Endodermal cell (in vitro differentiated cells): Measurements from ENCODE around the gene PEX6. TPM values are rescaled to one million over a fixed set of nuclear protein-coding genes. Genes with fewer than 3 reads are reported as not detected.

Experiments used
- DNase-seq: peaks from one replicate; pipeline ENCODE4 v3.0.0-alpha.2; 2017
- H3K27ac ChIP-seq: 2 replicates; pipeline ENCODE4 v1.5.1; 2013; ENCODE audit warnings: mild to moderate bottlenecking, low read depth, low read length, moderate library complexity
- H3K27me3 ChIP-seq: 2 replicates; pipeline ENCODE4 v1.6.1; 2013; ENCODE audit warnings: mild to moderate bottlenecking, low read length, moderate library complexity; ENCODE audit not compliant: insufficient read depth, control insufficient read depth, poor library complexity, severe bottlenecking
- H3K36me3 ChIP-seq: 2 replicates; pipeline ENCODE4 v1.7.0; 2013; ENCODE audit warnings: mild to moderate bottlenecking, low read length, moderate library complexity; ENCODE audit not compliant: control insufficient read depth, insufficient read depth
- H3K4me1 ChIP-seq: one replicate; pipeline ENCODE4 v1.7.0; 2013; ENCODE audit warnings: low read length; ENCODE audit not compliant: control insufficient read depth, insufficient read depth
- H3K4me3 ChIP-seq: 2 replicates; pipeline ENCODE4 v1.5.1; 2013; ENCODE audit warnings: mild to moderate bottlenecking, low read length, moderate library complexity
- H3K9ac ChIP-seq: 2 replicates; pipeline ENCODE4 v1.6.1; 2013; ENCODE audit warnings: mild to moderate bottlenecking, low read length, moderate library complexity; ENCODE audit not compliant: poor library complexity, severe bottlenecking; ENCODE audit errors: extremely low read depth
- H3K9me3 ChIP-seq: 2 replicates; pipeline ENCODE4 v1.6.1; 2013; ENCODE audit warnings: mild to moderate bottlenecking, low read length, moderate library complexity; ENCODE audit not compliant: control insufficient read depth
- H3K27ac Mint-ChIP-seq: 2 replicates; pipeline ENCODE4 v1.8.0; 2020; ENCODE audit warnings: mixed read lengths
- H3K27me3 Mint-ChIP-seq: 2 replicates; pipeline ENCODE4 v1.8.0; 2021; ENCODE audit warnings: mild to moderate bottlenecking, mixed read lengths; ENCODE audit not compliant: insufficient read depth
- H3K36me3 Mint-ChIP-seq: 2 replicates; pipeline ENCODE4 v1.8.0; 2020; ENCODE audit warnings: low read depth, mixed read lengths
- H3K4me1 Mint-ChIP-seq: 2 replicates; pipeline ENCODE4 v1.8.0; 2020; ENCODE audit warnings: mixed read lengths
- H3K4me3 Mint-ChIP-seq: 2 replicates; pipeline ENCODE4 v1.8.0; 2020; ENCODE audit warnings: mild to moderate bottlenecking, moderate library complexity, mixed read lengths
- H3K9me3 Mint-ChIP-seq: 2 replicates; pipeline ENCODE4 v1.8.0; 2020; ENCODE audit warnings: mild to moderate bottlenecking, mixed read lengths
- WGBS, 2 experiments: methylation state at CpG; one replicate each; pipeline versions ENCODE4 v1.1.5 to v1.1.7; 2013; ENCODE audit warnings: missing lambda C conversion rate in 2 of 2, mixed read lengths in 1 of 2; ENCODE audit not compliant: insufficient coverage in 1 of 2, insufficient read length in 1 of 2; 5-methylcytosine and 5-hydroxymethylcytosine counted together
- total RNA-seq, 2 donors: library from RNA; stranded (reverse); fragmentation: NEBNext Ultra II Directional in 1 of 2; extraction: Animal tissue kit (Norgen Biotek cat#: 25700) in 1 of 2; gene quantifications; 2 replicates in 1 of 2; 3 replicates in 1 of 2; pipeline ENCODE4 v1.2.1, GENCODE V29; 2021
- TF ChIP-seq, protein P1 (sequence below): fragments of 200-600 bp; sonication (generic); conservative IDR thresholded peaks from 2 replicates; pipeline ENCODE4 v1.5.0; 2021; ENCODE audit warnings: antibody characterized with exemption, mild to moderate bottlenecking

Gene PEX6
- total RNA-seq, 2 donors from 2014 or later, result 17.2 to 21.4 TPM

- no peak overlapping the region for H3K4me3 ChIP-seq
- TF ChIP-seq, protein P1, sequence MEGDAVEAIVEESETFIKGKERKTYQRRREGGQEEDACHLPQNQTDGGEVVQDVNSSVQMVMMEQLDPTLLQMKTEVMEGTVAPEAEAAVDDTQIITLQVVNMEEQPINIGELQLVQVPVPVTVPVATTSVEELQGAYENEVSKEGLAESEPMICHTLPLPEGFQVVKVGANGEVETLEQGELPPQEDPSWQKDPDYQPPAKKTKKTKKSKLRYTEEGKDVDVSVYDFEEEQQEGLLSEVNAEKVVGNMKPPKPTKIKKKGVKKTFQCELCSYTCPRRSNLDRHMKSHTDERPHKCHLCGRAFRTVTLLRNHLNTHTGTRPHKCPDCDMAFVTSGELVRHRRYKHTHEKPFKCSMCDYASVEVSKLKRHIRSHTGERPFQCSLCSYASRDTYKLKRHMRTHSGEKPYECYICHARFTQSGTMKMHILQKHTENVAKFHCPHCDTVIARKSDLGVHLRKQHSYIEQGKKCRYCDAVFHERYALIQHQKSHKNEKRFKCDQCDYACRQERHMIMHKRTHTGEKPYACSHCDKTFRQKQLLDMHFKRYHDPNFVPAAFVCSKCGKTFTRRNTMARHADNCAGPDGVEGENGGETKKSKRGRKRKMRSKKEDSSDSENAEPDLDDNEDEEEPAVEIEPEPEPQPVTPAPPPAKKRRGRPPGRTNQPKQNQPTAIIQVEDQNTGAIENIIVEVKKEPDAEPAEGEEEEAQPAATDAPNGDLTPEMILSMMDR, result no peak
- no peaks in the 10 kb centered on the region for H3K27me3 ChIP-seq
- H3K9me3 ChIP-seq, result no peaks in the 10 kb centered on the region
- no peaks in the 10 kb centered on the region for H3K9me3 Mint-ChIP-seq
- H3K9ac ChIP-seq, result no peak overlapping the region
- H3K27ac Mint-ChIP-seq, result no peak overlapping the region
- H3K4me1 Mint-ChIP-seq, result peaks cover 18% of the 10 kb centered on the region
- no peaks in the 10 kb centered on the region for H3K27me3 Mint-ChIP-seq
- H3K36me3 ChIP-seq, result peaks cover 62% of the 10 kb centered on the region
- peaks cover 60% of the 10 kb centered on the region for H3K36me3 Mint-ChIP-seq
- peaks cover 5% of the 10 kb centered on the region for H3K4me1 ChIP-seq
- no peak overlapping the region for H3K4me3 Mint-ChIP-seq
- no peak for DNase-seq
- H3K27ac ChIP-seq, result no peak overlapping the region
- 95 to 96% methylated on average over 7 of the region's 7 CpGs for WGBS, 2 experiments
Observed at GRCh38 chr6:42935322-42935721, 43.7 kb downstream of the PEX6 start.

GRCh38 chr6:42933205-42933604 lies 45.8 kb downstream of the PEX6 start:
- 85 to 100% methylated on average over 2 to 3 of the region's 3 CpGs for whole genome bisulfite sequencing, 2 experiments
- peaks cover 5% of the 10 kb centered on the region for H3K4me1 ChIP-seq
- H3K9me3 ChIP-seq, result no peaks in the 10 kb centered on the region
- peaks cover 51% of the 10 kb centered on the region for H3K36me3 ChIP-seq
- H3K4me3 Mint-ChIP-seq, result no peak overlapping the region
- no peaks in the 10 kb centered on the region for H3K27me3 Mint-ChIP-seq
- no peaks in the 10 kb centered on the region for H3K9me3 Mint-ChIP-seq
- no peaks in the 10 kb centered on the region for H3K27me3 ChIP-seq
- H3K9ac ChIP-seq, result no peak overlapping the region
- DNase-seq, result no peak
- TF ChIP-seq, protein P1, result no peak
- H3K36me3 Mint-ChIP-seq, result peaks cover 46% of the 10 kb centered on the region
- H3K4me3 ChIP-seq, result no peak overlapping the region
- H3K27ac ChIP-seq, result no peak overlapping the region
- H3K27ac Mint-ChIP-seq, result no peak overlapping the region
- H3K4me1 Mint-ChIP-seq, result peaks cover 25% of the 10 kb centered on the region

GRCh38 chr6:42932412-42932811 lies 46.6 kb downstream of the PEX6 start:
- peaks cover 38% of the 10 kb centered on the region for H3K36me3 Mint-ChIP-seq
- Histone ChIP-seq H3K9me3 (no peaks in the 10 kb centered on the region), H3K27ac (no peak overlapping the region), H3K36me3 (peaks cover 44% of the 10 kb centered on the region), H3K27me3 (no peaks in the 10 kb centered on the region), H3K9ac (no peak overlapping the region), H3K4me3 (no peak overlapping the region), H3K4me1 (peaks cover 5% of the 10 kb centered on the region)
- TF ChIP-seq, protein P1, result no peak
- no peaks in the 10 kb centered on the region for H3K27me3 Mint-ChIP-seq
- DNase-seq, result no peak
- no peak overlapping the region for H3K27ac Mint-ChIP-seq
- peaks cover 25% of the 10 kb centered on the region for H3K4me1 Mint-ChIP-seq
- peak overlapping the region; percentile 3 for H3K4me3 Mint-ChIP-seq
- WGBS, 2 experiments, result 91% methylated on average over 2 of the region's 3 CpGs; no CpG with 5 or more reads in 1 of the 2 experiments
- no peaks in the 10 kb centered on the region for H3K9me3 Mint-ChIP-seq
